IPS-NIHi7 (cell line): ENCODE data around the gene PXN.
"Not testable (repeated sequence)": the region's sequence is repeated elsewhere in the genome, so short reads cannot be mapped to it uniquely, and the experiment has no call there.

Source experiments
- DNase-seq: peaks from one replicate; pipeline ENCODE4 v3.0.0; 2012; ENCODE audit warnings: mixed read lengths; ENCODE audit errors: extremely low spot score

The PXN gene

GRCh38 chr12:120241561-120242274 is 23.8 kb downstream of the PXN start:
- no peak for DNase-seq

GRCh38 chr12:120240495-120240833 is 25.1 kb downstream of the PXN start:
- DNase-seq: no peak

DNA sequence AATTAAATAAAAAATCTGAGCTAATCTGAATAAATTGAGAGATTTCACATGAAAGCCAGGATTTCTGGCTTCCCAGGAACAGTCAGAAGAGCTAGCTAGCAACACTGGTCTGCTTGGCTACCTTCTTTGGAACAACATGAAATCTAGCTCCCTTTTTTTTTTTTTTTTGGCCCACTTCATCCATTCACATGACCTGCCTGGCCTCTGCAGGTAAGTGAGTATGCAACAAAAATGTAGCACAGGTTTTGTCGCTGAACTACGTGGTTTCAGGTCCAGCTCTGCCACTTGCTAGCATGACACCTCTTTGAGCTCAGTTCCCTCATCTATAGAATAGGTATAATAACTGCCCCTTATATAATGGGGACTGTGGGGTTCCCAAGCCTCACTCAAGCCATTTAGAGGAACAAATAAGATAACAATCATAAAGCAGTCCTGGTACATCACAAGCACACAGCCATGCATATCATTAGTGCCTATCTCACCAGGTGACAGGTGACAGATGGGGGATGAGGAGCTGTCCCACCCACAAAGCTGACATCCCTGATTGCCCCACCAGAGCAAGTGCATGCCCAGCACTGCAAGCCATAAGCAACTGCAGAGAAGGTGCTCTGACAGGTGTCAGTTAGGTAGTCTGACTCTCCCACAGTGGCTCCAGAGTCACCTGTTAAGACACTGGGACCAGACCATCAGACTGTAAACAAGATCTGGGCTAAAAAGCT is 25.6 kb downstream of the PXN start:
- DNase-seq: no peak

DNA sequence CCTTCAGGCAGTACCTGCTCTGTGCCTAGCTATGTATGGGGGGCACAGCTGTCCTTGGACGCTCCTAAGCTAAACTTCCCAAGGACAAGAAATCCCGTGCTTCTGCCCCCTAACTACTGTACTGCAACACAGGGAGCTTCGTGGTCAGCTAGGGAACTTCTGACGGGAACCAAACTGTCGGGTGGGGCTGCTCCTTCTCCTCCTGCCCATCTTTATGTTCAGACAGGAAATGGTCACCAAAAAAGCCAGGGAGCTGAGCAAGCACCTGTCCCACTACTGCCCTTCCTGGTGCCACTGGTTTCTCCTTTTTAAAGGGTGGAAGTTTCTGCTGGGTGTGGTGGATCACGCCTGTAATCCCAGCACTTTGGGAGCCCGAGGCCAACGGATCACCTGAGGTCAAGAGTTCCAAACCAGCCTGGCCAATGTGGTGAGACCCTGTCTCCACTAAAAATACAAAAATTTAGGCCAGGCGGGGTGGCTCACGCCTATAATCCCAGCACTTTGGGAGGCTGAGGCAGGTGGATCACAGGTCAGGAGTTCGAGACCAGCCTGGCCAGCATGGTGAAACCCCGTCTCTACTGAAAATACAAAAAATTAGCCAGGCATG is 26.6 kb downstream of the PXN start:
- no peak for DNase-seq

DNA sequence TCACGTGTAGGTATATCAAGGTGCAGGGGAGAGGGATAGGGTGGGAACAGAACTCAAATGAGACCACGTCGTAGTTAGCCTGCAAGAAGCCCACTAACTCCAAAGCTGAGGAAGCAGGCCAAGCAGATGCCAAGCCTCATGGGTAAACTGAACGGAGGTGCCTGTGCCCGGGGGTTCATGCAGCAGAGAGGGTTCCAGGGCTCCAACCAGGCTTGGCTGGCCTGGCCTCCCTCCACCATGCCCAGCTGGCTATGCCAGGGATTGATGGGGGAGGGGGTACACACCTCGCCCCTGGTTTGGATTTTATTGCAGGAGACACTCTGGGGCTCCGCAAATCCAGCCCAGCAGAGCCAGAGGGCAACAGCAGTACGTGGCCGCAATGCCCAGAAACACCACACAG is 27.3 kb downstream of the PXN start:
- DNase-seq: no peak

DNA sequence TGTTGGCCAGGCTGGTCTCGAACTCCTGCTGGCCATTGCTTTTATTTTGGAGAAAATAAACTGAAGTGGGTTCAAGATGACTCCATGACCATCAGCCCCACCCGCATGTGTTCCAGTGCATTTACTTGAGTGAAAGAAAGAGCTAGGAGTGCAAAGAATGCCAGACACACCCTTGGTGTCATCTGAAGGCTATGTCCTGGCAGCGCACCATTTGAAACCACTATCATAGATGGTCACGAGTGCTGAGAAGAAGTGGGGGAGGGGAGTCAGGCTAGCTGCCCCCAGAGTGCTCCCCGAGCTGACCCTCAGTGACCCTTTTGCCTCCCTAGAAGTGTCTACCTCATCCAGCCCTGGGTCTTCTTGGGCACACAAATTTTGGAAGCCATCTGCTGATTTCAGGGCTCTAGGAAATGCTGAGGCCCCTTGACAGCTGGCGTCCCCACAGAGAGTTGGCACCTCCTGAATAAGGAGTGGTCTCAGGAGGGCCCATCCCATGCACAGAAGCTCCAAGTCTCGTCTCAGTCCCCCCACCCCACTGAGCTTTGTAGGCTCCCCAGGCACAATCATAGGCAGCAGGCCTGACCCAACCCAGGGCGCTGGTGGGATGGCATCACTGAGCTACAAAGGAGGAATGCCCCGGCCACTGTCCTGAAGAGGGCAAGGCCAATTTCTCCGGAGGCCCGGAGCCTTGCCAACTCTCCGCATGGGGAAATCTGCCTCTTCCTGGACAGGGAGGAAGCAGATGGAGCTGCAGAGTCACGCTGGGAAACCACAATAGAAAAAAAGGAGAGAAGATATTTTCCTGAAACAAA is 28.0 kb downstream of the PXN start:
- no peak for DNase-seq

GRCh38 chr12:120236809-120237208 is 28.7 kb downstream of the PXN start:
- DNase-seq: not testable (repeated sequence)

- DNase-seq: peak; percentile 64
These were observed 29.9 kb downstream of the PXN start for GRCh38 chr12:120235369-120236323.

GRCh38 chr12:120234643-120235368 is 30.7 kb downstream of the PXN start:
- DNase-seq: peak; percentile 66

DNA sequence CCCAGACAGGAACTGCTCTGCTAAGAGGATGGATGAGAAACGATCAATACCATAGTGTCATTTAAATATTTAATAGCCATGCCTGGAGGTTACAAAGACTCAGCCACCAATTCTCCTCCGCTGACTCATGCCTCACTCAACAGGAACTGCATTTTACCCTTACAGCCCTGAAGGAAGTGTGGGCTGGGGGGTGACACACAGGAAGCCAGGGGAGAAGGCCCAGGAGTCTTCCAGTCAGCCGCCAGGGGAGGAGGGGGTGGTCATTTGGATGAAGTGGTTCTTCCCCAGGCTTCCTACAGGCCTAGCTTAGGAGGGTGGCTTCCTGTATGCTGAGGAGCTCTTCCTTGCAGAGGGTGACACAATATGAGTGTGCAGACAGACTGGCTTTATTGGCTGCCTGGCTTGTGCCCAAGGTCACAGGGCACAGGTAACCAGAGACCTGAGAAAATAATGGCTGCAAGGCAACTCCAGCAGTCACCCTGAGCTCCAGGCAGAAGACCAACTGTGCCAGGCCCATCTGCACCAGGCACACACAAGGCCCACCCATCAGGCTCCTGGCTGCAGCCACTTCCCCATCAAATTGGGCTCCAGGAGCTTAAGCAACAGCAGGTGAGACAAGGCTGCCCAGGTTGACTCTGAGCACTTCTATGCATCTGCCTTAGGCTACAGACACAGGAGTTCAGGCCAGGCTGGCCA is 34.1 kb downstream of the PXN start:
- DNase-seq: peak; percentile 75

DNA sequence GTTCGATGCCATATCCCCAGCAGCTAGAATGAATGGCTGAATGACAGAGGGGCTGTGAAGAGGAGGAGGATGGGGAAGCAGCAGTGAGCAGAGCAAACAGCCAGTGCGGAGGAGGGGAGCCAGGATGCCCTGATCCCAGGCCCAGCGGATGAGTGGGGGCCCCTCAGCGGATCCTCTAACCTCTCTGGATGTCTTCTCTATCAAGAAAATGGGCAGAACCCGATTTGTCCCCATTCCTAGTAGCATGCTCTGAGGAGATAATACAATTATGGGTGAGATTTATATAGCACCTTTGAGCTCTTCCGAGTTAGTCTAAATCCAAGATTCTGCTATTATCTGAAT is 34.6 kb downstream of the PXN start:
- DNase-seq: no peak

DNA sequence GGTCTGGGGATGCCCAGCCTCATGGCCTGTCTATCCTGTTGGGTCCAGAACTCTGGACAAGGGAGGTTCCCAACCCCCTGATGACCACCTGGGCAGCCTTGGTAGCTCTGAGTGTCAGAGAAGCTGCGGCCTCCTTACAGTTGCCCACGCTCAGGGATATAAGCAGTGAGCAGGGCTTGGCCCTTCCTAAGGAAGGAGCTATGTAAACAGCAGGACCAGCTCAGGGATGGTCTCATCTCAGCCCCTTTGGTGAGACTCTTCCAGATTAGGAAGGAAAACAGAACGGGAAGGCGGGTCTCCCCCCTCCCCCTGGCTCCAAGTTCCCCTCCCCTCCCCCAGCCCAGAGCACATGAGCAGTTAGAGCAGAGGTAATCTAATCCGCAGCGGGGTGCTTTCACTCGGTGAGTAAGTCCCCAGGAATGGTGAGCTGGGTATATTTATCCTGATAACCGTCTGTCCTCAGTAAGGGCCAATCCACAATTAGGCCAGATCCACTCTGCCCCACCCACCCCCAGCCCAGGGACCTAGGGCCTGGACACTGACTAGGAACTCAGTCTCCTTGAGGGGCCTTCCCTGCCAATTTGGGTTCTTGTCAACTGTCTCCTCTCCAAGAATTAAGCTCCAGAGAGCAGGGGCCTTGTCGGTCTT is 35.1 kb downstream of the PXN start:
- peak; percentile 79 for DNase-seq

- DNase-seq: no peak
These were observed 35.8 kb downstream of the PXN start for GRCh38 chr12:120229487-120230325.

GRCh38 chr12:120229071-120229486 is 36.5 kb downstream of the PXN start:
- no peak for DNase-seq

DNA sequence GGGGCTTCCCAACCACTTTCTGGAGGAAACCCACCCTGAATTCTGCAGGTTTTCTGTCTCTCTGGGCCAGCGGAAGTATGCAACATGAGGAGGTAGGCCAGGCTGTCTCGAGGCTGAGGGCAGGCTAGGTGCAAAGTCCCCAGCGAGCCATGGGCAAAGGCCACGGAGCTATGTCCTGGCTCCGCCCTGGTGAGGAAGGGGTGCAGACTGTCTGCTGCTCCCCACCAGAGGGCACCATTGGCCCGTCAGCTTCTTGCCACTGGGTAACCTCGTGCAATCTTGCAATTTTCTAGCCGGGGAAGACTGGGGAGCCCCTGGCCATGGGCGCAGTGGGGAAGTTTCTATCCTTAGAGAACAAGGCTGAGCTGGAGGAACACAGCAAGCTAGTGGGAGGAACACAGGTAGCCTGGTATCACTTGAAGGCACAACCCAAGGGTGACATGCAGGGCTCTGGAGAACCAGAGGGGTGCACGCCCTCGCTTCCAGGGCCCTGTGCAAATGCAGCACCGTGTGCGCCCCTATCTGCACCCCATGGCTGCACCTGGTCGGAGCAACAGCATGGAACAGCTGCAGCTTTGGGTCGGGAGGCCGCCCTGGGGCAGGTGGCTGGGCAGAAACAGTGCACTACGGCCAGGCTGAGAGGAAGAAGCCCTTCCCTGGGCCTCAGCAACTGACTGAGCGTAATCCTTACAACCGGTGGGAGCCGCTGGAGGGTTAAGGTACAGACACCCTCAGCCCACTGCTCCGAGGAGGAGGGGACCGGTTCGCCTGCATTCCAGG is 37.0 kb downstream of the PXN start:
- peak; percentile 88 for DNase-seq

DNA sequence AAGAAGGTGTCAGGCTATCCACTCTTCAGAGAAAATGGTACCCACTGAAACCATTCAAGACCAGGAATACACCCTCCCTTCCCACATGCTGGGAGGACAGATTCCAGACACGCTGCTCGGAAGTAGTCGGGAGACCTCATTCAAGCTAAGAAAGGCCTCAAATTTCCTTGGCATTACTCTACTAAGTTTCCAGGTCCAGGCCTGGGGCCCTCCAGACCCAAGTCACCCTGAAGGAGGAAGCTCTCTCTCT is 37.6 kb downstream of the PXN start:
- no peak for DNase-seq

- DNase-seq: no peak
These were observed 38.1 kb downstream of the PXN start for GRCh38 chr12:120227233-120228040.
